H1 (cell line): ENCODE measurements around the gene PRAMEF20. TPM values are rescaled to one million over a fixed set of nuclear protein-coding genes. Genes with fewer than 3 reads are reported as not detected.
"Not testable (repeated sequence)": the region's sequence is repeated elsewhere in the genome, so short reads cannot be mapped to it uniquely, and the experiment has no call there.

Source experiments
- CTCF ChIA-PET: fragments of 300-600 bp; sonication (Branson Sonifier 250); formaldehyde crosslinking; loops from one replicate; lab custom pipeline; 2021; ENCODE audit not compliant: partially characterized antibody; lab: Charles Lee
- POLR2A ChIA-PET: fragments of 300-600 bp; sonication (Branson Sonifier 250); formaldehyde crosslinking; loops from one replicate; lab custom pipeline; 2021; ENCODE audit warnings: inconsistent platforms; ENCODE audit not compliant: partially characterized antibody; lab: Charles Lee
- DNase-seq, 2 experiments: peaks; one replicate each; pipeline versions ENCODE4 v3.0.0 to v3.0.0-alpha.2; 2010 to 2022; ENCODE audit warnings: low spot score in 2 of 2, low read depth in 1 of 2, mixed read lengths in 1 of 2
- FAIRE-seq: peaks from 2 replicates; lab custom pipeline; 2011; peaks lifted over from hg19 to GRCh38; lab: Jason Lieb, UNC
- H2AFZ ChIP-seq: 2 replicates; pipeline ENCODE4 v1.8.1; 2012; ENCODE audit warnings: low read length, inconsistent platforms
- H2AK5ac ChIP-seq: 2 replicates; pipeline ENCODE4 v1.6.1; 2013; ENCODE audit warnings: low read depth, low read length
- H2BK120ac ChIP-seq: replicated peaks from 2 replicates; pipeline ENCODE3; 2013; ENCODE audit warnings: low read depth, low read length, inconsistent platforms
- H2BK12ac ChIP-seq: 2 replicates; pipeline ENCODE4 v1.6.1; 2013; ENCODE audit warnings: low read depth, low read length
- H2BK15ac ChIP-seq: 2 replicates; pipeline ENCODE4 v1.6.1; 2013; ENCODE audit warnings: low read length
- H2BK20ac ChIP-seq: 2 replicates; pipeline ENCODE4 v1.6.1; 2013; ENCODE audit warnings: low read length
- H2BK5ac ChIP-seq: 2 replicates; pipeline ENCODE4 v1.6.1; 2013; ENCODE audit warnings: low read depth, low read length
- H3K14ac ChIP-seq: 2 replicates; pipeline ENCODE4 v1.6.1; 2013; ENCODE audit warnings: inconsistent platforms; ENCODE audit not compliant: insufficient read length
- H3K18ac ChIP-seq: 2 replicates; pipeline ENCODE4 v1.6.1; 2013; ENCODE audit warnings: low read length; ENCODE audit errors: extremely low read depth
- H3K23ac ChIP-seq: 2 replicates; pipeline ENCODE4 v1.6.1; 2013; ENCODE audit warnings: inconsistent platforms; ENCODE audit not compliant: insufficient read length
- H3K23me2 ChIP-seq: 2 replicates; pipeline ENCODE4 v1.6.1; 2013; ENCODE audit warnings: low read depth, low read length
- H3K27ac ChIP-seq: 2 replicates; pipeline ENCODE4 v1.6.1; 2011; ENCODE audit warnings: low read depth, low read length, inconsistent platforms
- H3K27me3 ChIP-seq, 4 experiments: replicated peaks in 1 of 4; 1 replicate in 1 of 4; 2 replicates in 3 of 4; pipeline versions ENCODE4 v1.6.1 to v1.8.1; 2011 to 2013; ENCODE audit warnings: low read length in 3 of 4, mild to moderate bottlenecking in 3 of 4, inconsistent platforms in 2 of 4, mixed read lengths in 2 of 4, moderate library complexity in 1 of 4; ENCODE audit not compliant: control insufficient read depth in 3 of 4, insufficient read depth in 3 of 4; ENCODE audit errors: extremely low read depth in 1 of 4
- H3K36me3 ChIP-seq, 4 experiments: 2 replicates each; pipeline versions ENCODE4 v1.6.1 to v1.8.1; 2011 to 2013; ENCODE audit warnings: mild to moderate bottlenecking in 4 of 4, low read length in 3 of 4, moderate library complexity in 2 of 4, control low read depth in 1 of 4, inconsistent platforms in 1 of 4; ENCODE audit not compliant: insufficient read depth in 4 of 4, control insufficient read depth in 2 of 4
- H3K4ac ChIP-seq: replicated peaks from 2 replicates; pipeline ENCODE3; 2013; ENCODE audit warnings: low read length, low read depth, mixed read lengths, inconsistent platforms; ENCODE audit not compliant: insufficient read length
- H3K4me1 ChIP-seq, 4 experiments: replicated peaks in 1 of 4; 1 replicate in 1 of 4; 2 replicates in 3 of 4; pipeline versions ENCODE4 v1.6.1 to v1.8.1; 2011 to 2013; ENCODE audit warnings: low read length in 3 of 4, inconsistent platforms in 2 of 4, mixed read lengths in 1 of 4; ENCODE audit not compliant: insufficient read depth in 4 of 4, control insufficient read depth in 3 of 4
- H3K4me2 ChIP-seq, 2 experiments: 2 replicates each; pipeline versions ENCODE4 v1.6.1 to v1.8.1; 2011 to 2013; ENCODE audit warnings: low read depth in 2 of 2, low read length in 2 of 2, control low read depth in 1 of 2, inconsistent platforms in 1 of 2, mild to moderate bottlenecking in 1 of 2; ENCODE audit not compliant: insufficient read depth in 1 of 2
- H3K4me3 ChIP-seq, 4 experiments: fragments of 200-600, 300-600 bp in 1 of 4; sonication (generic), shearing (Covaris generic), sonication (Bioruptor Twin) in 1 of 4; 2 replicates each; pipeline versions ENCODE4 v1.5.1 to v1.8.1; 2011 to 2016; ENCODE audit warnings: low read length in 4 of 4, low read depth in 3 of 4, control low read depth in 2 of 4, inconsistent platforms in 2 of 4, mild to moderate bottlenecking in 2 of 4, mixed read lengths in 1 of 4, moderate library complexity in 1 of 4; ENCODE audit not compliant: insufficient read depth in 2 of 4; ENCODE audit errors: extremely low read depth in 1 of 4
- H3K56ac ChIP-seq: replicated peaks from 2 replicates; pipeline ENCODE3; 2013; ENCODE audit warnings: low read depth, mild to moderate bottlenecking, mixed read lengths, low read length, inconsistent platforms; ENCODE audit not compliant: insufficient read length
- H3K79me1 ChIP-seq: 2 replicates; pipeline ENCODE4 v1.6.1; 2013; ENCODE audit warnings: low read depth, low read length, control low read depth
- H3K79me2 ChIP-seq, 2 experiments: 2 replicates each; pipeline versions ENCODE4 v1.6.1 to v1.8.1; 2012 to 2013; ENCODE audit warnings: low read length in 2 of 2, mild to moderate bottlenecking in 2 of 2, inconsistent platforms in 1 of 2; ENCODE audit not compliant: insufficient read depth in 2 of 2, control insufficient read depth in 1 of 2
- H3K9ac ChIP-seq, 4 experiments: replicated peaks in 1 of 4; 1 replicate in 1 of 4; 2 replicates in 3 of 4; pipeline versions ENCODE4 v1.6.1 to v1.8.1; 2011 to 2013; ENCODE audit warnings: low read depth in 3 of 4, low read length in 3 of 4, control low read depth in 2 of 4, mild to moderate bottlenecking in 2 of 4, moderate library complexity in 2 of 4, inconsistent platforms in 1 of 4; ENCODE audit errors: extremely low read depth in 1 of 4
- H3K9me3 ChIP-seq, 2 experiments: 2 replicates each; pipeline versions ENCODE4 v1.6.1 to v1.8.1; 2012 to 2013; ENCODE audit warnings: mild to moderate bottlenecking in 2 of 2, moderate library complexity in 2 of 2, control low read depth in 1 of 2, inconsistent platforms in 1 of 2, low read depth in 1 of 2, low read length in 1 of 2, mixed read lengths in 1 of 2; ENCODE audit not compliant: insufficient read depth in 2 of 2
- H4K20me1 ChIP-seq, 2 experiments: replicated peaks in 1 of 2; 2 replicates each; pipeline versions ENCODE3 to v1.8.1; 2011 to 2013; ENCODE audit warnings: inconsistent platforms in 2 of 2, low read length in 2 of 2, mild to moderate bottlenecking in 1 of 2; ENCODE audit not compliant: insufficient read depth in 2 of 2, control insufficient read depth in 1 of 2
- H4K5ac ChIP-seq: 2 replicates; pipeline ENCODE4 v1.6.1; 2013; ENCODE audit warnings: low read length, low read depth, mixed read lengths, inconsistent platforms; ENCODE audit not compliant: insufficient read length
- H4K8ac ChIP-seq: 2 replicates; pipeline ENCODE4 v1.8.0; 2013; ENCODE audit warnings: mild to moderate bottlenecking, moderate library complexity, low read length, inconsistent platforms; ENCODE audit not compliant: insufficient read depth; ENCODE audit errors: extremely low read depth
- H4K91ac ChIP-seq: replicated peaks from 2 replicates; pipeline ENCODE3; 2013; ENCODE audit warnings: low read length, mixed read lengths, inconsistent platforms; ENCODE audit not compliant: insufficient read length
- WGBS, 2 experiments: shearing (Covaris generic) in 1 of 2; methylation state at CpG; one replicate each; pipeline versions ENCODE4 v1.1.6 to v1.1.7; 2013 to 2015; ENCODE audit warnings: low lambda C conversion rate in 2 of 2, mixed read lengths in 2 of 2, inconsistent platforms in 1 of 2, low coverage in 1 of 2, missing lambda C conversion rate in 1 of 2; ENCODE audit not compliant: insufficient replicate concordance in 2 of 2, insufficient coverage in 1 of 2, insufficient read length in 1 of 2; ENCODE audit errors: extremely low coverage in 1 of 2, missing lambda C conversion rate in 1 of 2; 5-methylcytosine and 5-hydroxymethylcytosine counted together
- polyA plus RNA-seq, 7 experiments: library from polyadenylated mRNA; depleted of rRNA in 3 of 7; stranded (reverse) in 5 of 7; unstranded in 2 of 7; fragments of >200 nt in 5 of 7; fragments of 200-250 nt in 2 of 7; gene quantifications; 1 replicate in 5 of 7; 2 replicates in 1 of 7; 4 replicates in 1 of 7; pipeline versions ENCODE4 v1.2.1 to v1.2.3, GENCODE V29; 2011 to 2013; ENCODE audit warnings: missing spikeins in 2 of 7, mixed read lengths in 2 of 7
- total RNA-seq: library from RNA; stranded (reverse); fragmentation: NEBNext Ultra II Directional; extraction: Animal tissue kit (Norgen Biotek cat#: 25700); gene quantifications from 2 replicates; pipeline ENCODE4 v1.2.1, GENCODE V29; 2021

Gene PRAMEF20
- total and polyA plus RNA-seq, 2 of the 8 experiments (the other 6 are each of a cell fraction or from before 2014, with no cell fraction given) = not detected

DNA sequence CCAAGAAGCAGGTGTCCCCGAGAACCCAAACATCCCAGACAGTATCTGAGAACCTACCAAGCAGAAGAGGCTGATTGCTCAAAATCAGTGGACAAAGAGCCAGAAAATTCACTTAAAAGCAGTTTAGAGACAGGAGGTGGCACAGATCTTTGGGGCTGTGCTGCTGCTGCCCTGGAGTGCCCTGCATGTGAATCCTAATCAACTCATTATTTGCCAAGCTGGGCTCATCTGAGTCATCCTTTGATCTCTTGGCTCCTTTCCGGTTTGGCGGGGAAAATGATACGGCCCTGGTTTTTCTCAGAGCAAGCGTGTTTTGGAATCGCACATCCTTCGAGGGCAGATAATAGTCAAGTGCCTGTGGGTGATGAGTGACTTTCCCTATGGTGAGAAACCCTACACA is 47.9 kb upstream of the PRAMEF20 start:
- H2BK20ac ChIP-seq, H3K79me1 ChIP-seq, H2BK12ac ChIP-seq, H3K23me2 ChIP-seq, FAIRE-seq, H3K18ac ChIP-seq, DNase-seq, H2AK5ac ChIP-seq, H3K27me3 ChIP-seq, H3K4me3 ChIP-seq, H3K4ac ChIP-seq, H3K9ac ChIP-seq, H3K4me2 ChIP-seq, H2BK120ac ChIP-seq, H3K23ac ChIP-seq, H4K20me1 ChIP-seq, CTCF ChIA-PET, H2BK5ac ChIP-seq, H3K27ac ChIP-seq, POLR2A ChIA-PET, H3K79me2 ChIP-seq, H2AFZ ChIP-seq, H3K56ac ChIP-seq, H4K8ac ChIP-seq, H3K36me3 ChIP-seq, H2BK15ac ChIP-seq, H4K91ac ChIP-seq, H3K14ac ChIP-seq, H3K4me1 ChIP-seq, H4K5ac ChIP-seq: not testable (repeated sequence)
- 100% methylated on average over 1 of the region's 7 CpGs; no CpG with 5 or more reads in 1 of the 2 experiments for WGBS, 2 experiments
- peaks cover 0 to 12% of the 10 kb centered on the region in 2 experiments; a peak in 2 of 4 replicates for H3K9me3 ChIP-seq

- H2BK12ac ChIP-seq, H3K9ac ChIP-seq, H3K4me2 ChIP-seq, H2BK15ac ChIP-seq, H3K23me2 ChIP-seq, DNase-seq, H2BK5ac ChIP-seq, H3K27ac ChIP-seq, H4K91ac ChIP-seq, CTCF ChIA-PET, H4K5ac ChIP-seq, H3K79me2 ChIP-seq, H2AFZ ChIP-seq, H3K27me3 ChIP-seq, H2AK5ac ChIP-seq, H3K23ac ChIP-seq, H4K8ac ChIP-seq, H3K79me1 ChIP-seq, H3K4me1 ChIP-seq, FAIRE-seq, H3K14ac ChIP-seq, H3K4ac ChIP-seq, H2BK20ac ChIP-seq, H3K18ac ChIP-seq, POLR2A ChIA-PET, H3K4me3 ChIP-seq, H4K20me1 ChIP-seq, H3K36me3 ChIP-seq, H2BK120ac ChIP-seq, H3K56ac ChIP-seq: not testable (repeated sequence)
- H3K9me3 ChIP-seq = peaks cover 5 to 21% of the 10 kb centered on the region in 2 experiments; a peak in 2 of 4 replicates
- WGBS, 2 experiments = 86% methylated on average over 2 of the region's 4 CpGs; no CpG with 5 or more reads in 1 of the 2 experiments
Measured at GRCh38 chr1:13364928-13365327, 45.3 kb upstream of the PRAMEF20 start.
